NCI-H774 (cell line): Measurements from ENCODE around the gene RPAP2.
"Not testable (repeated sequence)": the region's sequence is repeated elsewhere in the genome, so short reads cannot be mapped to it uniquely, and the experiment has no call there.

Source experiments
- DNase-seq: peaks from one replicate; lab custom pipeline; 2025; lab: John Stamatoyannopoulos, UW

The RPAP2 gene

DNA sequence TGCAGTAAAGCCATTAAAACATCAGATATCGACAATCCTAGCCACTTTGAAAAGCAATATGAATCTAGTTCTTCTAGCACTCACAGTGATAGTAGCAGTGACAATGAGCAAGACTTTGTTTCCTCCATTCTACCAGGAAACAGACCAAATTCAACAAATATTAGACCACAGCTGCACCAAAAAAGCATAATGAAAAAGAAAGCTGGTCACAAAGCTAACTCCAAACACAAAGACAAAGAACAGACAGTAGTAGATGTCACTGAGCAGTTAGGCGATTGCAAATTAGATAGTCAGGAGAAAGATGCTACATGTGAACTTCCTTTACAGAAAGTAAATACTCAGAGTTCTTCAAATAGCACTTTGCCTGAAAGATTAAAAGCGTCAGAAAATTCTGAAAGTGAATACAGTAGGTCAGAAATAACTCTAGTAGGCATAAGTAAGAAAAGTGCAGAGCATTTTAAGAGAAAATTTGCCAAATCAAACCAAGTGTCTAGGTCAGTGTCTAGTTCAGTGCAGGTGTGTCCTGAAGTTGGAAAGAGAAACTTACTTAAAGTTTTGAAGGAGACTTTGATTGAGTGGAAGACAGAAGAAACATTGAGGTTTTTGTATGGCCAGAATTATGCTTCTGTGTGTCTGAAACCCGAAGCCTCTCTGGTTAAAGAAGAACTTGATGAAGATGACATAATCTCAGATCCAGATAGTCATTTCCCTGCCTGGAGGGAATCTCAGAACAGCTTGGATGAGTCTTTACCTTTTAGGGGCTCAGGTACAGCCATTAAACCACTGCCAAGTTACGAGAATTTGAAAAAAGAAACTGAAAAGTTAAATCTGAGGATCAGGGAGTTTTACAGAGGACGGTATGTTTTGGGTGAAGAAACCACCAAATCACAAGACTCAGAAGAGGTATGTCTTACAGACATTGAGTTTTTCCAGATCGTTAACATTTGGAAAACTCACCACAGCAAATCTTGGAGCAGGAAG lies 24.9 kb downstream of the RPAP2 start:
- no peak for DNase-seq

GRCh38 chr1:92324784-92325183 lies 25.9 kb downstream of the RPAP2 start:
- no peak for DNase-seq

DNA sequence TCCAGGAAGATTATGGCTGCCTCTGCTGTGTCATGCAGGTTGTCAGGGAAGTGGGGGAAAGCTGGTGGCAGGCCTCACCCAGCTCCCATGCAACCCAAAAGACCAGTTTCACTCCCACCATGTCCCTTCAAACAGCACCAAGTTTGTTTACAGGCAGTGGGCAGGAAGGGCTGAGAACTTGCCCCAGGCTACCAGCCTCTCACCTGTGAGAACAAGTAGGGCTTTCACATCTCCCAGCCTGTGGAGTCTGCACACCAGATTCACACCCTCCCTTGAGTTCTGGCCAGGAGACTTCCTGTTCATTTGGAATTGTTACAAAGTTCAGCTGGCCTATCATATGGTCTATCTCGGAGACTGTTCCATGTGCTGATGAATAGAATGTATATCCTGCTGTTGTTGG lies 27.8 kb downstream of the RPAP2 start:
- no peak for DNase-seq

DNA sequence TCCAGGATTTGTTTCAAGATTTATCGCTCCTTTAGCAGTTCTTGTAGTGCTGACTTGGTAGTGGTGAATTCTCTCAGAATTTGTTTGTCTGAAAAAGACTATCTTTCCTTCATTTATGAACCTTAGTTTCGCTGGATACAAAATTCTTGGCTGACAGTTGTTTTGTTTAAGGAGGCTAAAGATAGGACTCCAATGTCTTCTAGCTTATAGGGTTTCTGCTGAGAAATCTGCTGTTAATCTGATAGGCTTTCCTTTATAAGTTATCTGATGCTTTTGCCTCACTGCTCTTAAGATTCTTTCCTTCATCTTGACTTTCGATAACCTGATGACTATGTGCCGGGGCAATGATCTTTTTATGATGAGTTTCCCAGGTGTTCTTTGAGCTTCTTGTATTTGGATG lies 28.9 kb downstream of the RPAP2 start:
- no peak for DNase-seq

DNA sequence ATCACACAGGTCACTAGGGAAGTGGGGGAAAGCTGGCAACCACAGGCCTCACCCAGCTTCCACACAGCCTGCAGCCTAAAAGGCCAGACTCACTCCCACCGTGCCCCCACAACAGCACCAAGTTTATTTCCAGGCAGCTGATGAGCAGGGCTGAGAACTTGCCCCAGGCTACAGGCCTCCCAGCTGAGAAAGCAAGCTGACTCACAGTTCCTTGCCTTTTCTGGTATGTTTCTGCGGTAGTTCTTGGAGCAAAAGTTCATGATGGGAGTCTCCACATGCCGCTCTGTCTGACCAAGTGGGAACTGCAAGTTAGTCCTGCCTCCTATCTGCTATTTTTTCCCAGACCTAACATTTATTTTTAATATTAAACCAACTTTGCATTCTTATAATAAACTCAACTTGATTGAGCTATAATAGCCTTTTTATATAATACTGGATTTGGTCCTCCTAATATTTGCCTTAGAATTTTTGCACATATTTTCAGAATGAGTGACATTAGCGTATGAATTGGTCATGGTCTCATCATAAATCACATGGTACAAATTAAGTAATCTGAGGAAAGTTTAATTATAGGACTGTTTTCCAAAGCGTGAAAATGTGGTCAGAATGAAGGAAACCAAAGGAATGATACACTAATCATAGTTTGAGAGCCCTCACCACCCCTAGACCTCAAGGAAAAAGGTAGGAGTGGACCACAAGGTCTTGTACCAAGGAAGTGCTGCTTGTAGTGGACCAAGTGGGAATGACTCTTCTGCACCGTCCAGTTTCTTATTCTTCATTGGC lies 30.7 kb downstream of the RPAP2 start:
- no peak for DNase-seq

DNA sequence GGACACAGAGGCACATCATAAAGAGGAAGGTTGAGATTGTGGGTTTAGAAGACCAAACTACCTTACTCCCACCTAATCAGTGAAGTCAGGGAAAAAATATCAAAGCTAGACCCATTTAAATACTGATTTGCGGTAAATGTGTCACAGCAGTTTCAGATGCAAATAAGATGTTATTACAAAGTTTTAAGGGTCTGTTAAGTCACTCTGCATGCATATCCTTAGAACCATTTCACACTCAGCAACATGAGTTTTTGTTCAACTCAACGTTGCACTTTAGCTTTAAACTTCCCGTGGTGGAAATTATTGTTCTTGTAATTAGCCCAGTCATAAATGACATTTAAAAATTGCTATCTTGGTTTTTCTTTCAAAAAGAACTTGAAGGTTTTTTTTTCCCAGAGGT lies 34.8 kb downstream of the RPAP2 start:
- no peak for DNase-seq

- no peak for DNase-seq
These were observed 41.3 kb downstream of the RPAP2 start for GRCh38 chr1:92340154-92340553.

DNA sequence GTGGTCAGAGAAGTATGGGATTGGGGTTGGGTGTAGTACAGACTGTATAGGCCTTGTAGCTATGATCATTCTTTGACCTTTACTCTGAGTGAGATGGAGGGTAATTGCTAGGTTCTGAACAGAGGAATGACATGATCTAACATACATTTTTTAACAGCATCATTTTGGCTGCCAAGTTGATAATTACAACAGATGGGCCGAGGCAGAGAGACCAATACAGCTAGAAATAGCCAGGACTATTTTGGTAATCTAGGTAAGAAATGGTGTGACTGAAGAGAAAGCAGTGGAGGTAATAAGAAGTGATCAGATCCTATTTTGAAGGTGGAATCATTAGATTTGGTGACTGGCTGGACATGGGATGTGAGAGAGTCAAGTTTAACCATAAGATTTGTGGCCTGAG lies 43.5 kb downstream of the RPAP2 start:
- no peak for DNase-seq

GRCh38 chr1:92343061-92343460 lies 44.2 kb downstream of the RPAP2 start:
- no peak for DNase-seq

GRCh38 chr1:92346866-92347640 lies 48.2 kb downstream of the RPAP2 start:
- DNase-seq: no peak

DNA sequence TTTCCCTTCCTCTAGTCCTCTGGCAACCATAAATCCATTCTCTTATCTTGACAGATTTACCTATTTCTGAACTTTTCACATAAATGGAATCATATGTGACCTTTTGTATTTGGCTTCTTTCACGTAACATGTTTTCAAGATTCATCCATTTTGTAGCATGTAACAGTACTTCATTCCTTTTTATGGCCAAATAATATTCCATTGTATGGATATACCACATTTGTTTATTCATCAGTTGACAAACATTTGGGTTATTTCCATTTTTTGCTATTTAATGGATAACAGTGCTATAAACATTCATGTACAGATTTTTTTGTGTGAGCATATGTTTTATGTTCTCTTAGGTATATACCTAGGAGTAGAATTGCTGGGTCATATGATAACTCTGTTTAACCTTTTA lies 54.0 kb downstream of the RPAP2 start:
- DNase-seq: no peak

GRCh38 chr1:92354259-92354658 lies 55.4 kb downstream of the RPAP2 start:
- no peak for DNase-seq

GRCh38 chr1:92356956-92357355 lies 58.1 kb downstream of the RPAP2 start:
- no peak for DNase-seq

GRCh38 chr1:92359382-92359781 lies 60.5 kb downstream of the RPAP2 start:
- not testable (repeated sequence) for DNase-seq

GRCh38 chr1:92359986-92360385 lies 61.1 kb downstream of the RPAP2 start:
- DNase-seq: no peak

DNA sequence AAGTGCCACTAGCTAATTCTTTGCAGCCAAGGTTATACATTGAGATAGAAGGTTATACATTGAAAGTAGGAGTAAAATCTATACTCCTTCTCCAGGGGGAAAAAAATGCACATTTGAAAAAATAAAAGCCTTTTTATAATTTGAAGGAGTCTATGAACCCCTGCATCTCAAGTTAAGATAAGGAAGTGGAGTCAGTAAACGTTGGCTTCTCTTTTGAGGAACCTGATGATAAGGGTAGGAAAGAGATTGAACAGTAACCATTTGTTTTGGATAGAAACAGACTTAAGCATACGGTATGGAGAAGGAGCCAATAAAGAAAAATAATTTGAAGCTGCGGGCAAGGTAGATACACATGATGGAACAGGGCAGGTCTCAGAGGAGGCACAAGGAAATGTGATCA lies 64.1 kb downstream of the RPAP2 start:
- no peak for DNase-seq

- DNase-seq: no peak
These were observed 64.5 kb downstream of the RPAP2 start for GRCh38 chr1:92363401-92363800.

DNA sequence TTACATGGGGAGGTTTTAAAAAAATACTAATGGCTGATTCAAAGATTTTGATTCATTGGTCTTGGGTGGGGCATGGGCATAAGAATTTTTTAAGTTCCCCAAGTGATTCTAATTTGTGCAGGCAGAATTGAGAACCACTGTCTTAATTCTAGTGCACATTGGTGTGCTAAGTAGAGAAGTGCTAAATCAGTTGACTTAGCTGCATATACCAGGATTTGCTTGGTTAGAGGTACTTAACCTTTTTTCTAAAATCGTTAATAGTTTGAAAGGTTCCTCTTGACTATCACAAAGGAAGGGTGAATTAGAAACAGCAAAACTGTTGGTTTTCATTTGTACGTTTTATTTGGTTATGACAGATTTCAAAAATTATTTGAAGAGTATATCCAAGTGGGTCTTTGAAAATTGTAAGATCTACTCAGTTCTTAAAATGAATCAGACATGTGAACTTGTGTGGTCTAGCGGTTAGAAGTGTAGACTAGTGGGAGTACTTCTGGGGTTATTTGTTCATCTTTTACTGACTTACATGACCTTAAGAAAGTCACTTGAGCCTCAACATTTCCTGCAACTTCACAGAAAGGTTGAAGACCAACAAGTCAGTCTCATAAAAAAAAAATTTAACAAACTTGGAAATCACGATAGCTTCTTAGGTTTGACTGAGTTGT lies 66.7 kb downstream of the RPAP2 start:
- no peak for DNase-seq

GRCh38 chr1:92366040-92366395 lies 67.2 kb downstream of the RPAP2 start:
- DNase-seq: no peak

- no peak for DNase-seq
These were observed 68.6 kb downstream of the RPAP2 start for GRCh38 chr1:92367496-92367895.

DNA sequence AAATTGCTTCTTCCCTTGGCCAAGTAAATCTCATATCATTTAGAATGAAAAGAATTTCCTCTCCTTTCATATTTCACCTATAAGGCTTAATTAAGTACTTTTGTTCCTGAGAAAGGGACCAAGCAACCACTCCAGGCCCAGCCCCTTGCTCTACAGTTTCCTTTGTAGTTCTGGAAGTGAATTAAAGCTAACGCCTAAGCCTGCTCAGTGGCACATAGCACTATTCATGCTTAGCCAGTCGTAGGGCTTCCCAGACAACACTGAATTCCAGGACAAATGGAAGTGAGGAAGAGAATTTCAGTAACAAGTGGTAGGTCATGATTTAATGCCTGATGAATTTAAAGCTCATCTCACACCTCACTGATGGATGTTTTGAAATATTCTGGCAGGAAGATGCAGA lies 73.3 kb downstream of the RPAP2 start:
- DNase-seq: no peak

- DNase-seq: no peak
These were observed 75.4 kb downstream of the RPAP2 start for GRCh38 chr1:92374223-92374622.
